Brain microvascular endothelial cell (primary cell): ENCODE measurements around the gene B4GALT3.
A peak's percentile ranks its signal among the peaks of the same experiment; 100 is the strongest.
"Not testable (repeated sequence)": the region's sequence is repeated elsewhere in the genome, so short reads cannot be mapped to it uniquely, and the experiment has no call there.

Experiments used
- DNase-seq: peaks from one replicate; pipeline ENCODE4 v3.0.0-alpha.2; 2020
- H3K27ac ChIP-seq: fragments of 250-450 bp; sonication (Bioruptor Pico); 2 replicates; pipeline ENCODE4 v1.5.1; 2020; ENCODE audit warnings: mild to moderate bottlenecking, moderate library complexity
- H3K27me3 ChIP-seq: fragments of 250-450 bp; sonication (Bioruptor Pico); replicated peaks from 2 replicates; pipeline ENCODE4 v1.5.1; 2020; ENCODE audit warnings: mild to moderate bottlenecking
- H3K36me3 ChIP-seq: fragments of 250-450 bp; sonication (Bioruptor Pico); replicated peaks from 2 replicates; pipeline ENCODE4 v1.5.1; 2020; ENCODE audit warnings: mild to moderate bottlenecking
- H3K4me3 ChIP-seq: 2 replicates; pipeline ENCODE4 v1.5.1; 2011; ENCODE audit warnings: low read depth, mild to moderate bottlenecking, control low read depth, low read length, moderate library complexity
- in situ Hi-C: cut with HindIII; loops from 2 replicates; pipeline ENCODE4 v1.10.0; 2017; ENCODE audit warnings: low sequenced_read_pairs, low pct_ligation_motif_present
- TF ChIP-seq, protein P1 (sequence below): IDR thresholded peaks from 2 replicates; pipeline ENCODE4 v1.5.1; 2011; ENCODE audit warnings: low read depth, mild to moderate bottlenecking, moderate library complexity, low read length, control low read depth, inconsistent platforms; ENCODE audit errors: missing control alignments

B4GALT3 gene

DNA sequence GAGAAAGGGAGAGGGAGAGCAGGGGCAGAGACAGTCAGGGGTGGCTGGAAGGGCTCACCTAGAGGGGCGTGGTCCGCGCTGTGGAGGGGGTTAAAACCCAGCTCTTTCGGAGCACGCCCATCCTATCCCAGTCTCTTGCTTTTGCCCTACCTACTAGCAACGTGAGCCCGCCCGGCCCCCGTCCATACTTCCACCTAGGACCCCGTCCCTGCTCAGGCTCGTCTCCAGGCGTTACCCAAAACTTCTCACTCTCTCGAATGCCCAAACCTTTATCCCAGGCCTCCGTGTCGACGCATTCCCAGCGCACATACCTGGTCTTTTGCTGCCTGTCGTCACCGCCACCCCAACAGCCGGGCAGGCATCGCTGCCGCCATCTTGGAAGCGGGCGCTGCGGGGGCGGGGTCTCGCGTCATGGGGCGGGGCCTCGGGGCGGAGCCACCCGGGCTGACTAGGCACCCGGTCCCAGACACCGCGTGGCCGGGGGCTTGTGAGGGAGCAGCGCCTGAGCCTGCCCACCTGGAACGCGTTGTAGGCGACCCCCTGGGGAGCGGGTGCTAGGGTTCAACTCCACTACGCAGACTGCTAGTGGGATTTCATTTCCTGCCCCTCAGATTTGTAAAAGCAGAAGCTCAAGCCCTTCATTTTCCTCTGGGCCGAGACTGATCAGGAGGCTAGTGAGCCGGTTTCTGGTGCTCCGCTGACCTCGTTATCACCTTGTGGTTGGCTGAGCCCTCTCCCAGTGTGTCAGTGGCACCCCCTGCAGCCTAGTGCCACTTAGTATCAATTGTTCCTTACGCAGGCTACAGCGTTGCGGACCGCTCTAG, at the start of gene B4GALT3:
Gene B4GALT3, minus strand, starts transcription at position 396 of the 824 bp plus-strand sequence. CDS start 1,447 bp downstream, outside the sequence.
- in situ Hi-C loops: no loop called here
- DNase-seq: peak; percentile 78
- Histone ChIP-seq H3K27me3 (no peaks in the 10 kb centered on the region), H3K27ac (peak within 1 kb of the TSS; percentile 81), H3K4me3 (peak within 1 kb of the TSS; percentile 96), H3K36me3 (peaks cover 22% of the 10 kb centered on the region)
- TF ChIP-seq, protein P1, sequence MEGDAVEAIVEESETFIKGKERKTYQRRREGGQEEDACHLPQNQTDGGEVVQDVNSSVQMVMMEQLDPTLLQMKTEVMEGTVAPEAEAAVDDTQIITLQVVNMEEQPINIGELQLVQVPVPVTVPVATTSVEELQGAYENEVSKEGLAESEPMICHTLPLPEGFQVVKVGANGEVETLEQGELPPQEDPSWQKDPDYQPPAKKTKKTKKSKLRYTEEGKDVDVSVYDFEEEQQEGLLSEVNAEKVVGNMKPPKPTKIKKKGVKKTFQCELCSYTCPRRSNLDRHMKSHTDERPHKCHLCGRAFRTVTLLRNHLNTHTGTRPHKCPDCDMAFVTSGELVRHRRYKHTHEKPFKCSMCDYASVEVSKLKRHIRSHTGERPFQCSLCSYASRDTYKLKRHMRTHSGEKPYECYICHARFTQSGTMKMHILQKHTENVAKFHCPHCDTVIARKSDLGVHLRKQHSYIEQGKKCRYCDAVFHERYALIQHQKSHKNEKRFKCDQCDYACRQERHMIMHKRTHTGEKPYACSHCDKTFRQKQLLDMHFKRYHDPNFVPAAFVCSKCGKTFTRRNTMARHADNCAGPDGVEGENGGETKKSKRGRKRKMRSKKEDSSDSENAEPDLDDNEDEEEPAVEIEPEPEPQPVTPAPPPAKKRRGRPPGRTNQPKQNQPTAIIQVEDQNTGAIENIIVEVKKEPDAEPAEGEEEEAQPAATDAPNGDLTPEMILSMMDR: peak; percentile 21

DNA sequence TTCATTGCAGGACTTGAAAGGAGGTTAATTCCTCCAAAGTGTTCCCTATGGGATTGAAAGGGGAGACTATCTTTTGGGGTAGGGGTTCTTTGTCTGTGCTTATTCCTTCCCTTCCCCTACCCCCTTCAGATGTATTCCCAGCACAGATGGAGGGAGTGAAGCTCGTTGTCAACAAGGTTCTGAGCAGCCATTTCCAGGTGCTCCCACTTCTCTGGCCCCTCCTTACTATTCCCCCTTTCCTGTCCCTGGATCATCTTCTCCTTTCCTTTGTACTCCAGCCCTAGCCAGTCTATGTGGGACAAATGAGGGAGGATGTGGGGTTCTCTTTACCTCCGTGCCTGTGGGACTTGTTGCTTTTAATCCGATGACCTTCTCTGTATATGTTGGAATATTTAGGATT, 49.5 kb upstream of the B4GALT3 start:
- Histone ChIP-seq H3K36me3 (peaks cover 27% of the 10 kb centered on the region), H3K4me3 (peak overlapping the region; percentile 96), H3K27me3 (no peaks in the 10 kb centered on the region), H3K27ac (no peak overlapping the region)
- TF ChIP-seq, protein P1: no peak
- in situ Hi-C loops: no loop called here
- DNase-seq: no peak

DNA sequence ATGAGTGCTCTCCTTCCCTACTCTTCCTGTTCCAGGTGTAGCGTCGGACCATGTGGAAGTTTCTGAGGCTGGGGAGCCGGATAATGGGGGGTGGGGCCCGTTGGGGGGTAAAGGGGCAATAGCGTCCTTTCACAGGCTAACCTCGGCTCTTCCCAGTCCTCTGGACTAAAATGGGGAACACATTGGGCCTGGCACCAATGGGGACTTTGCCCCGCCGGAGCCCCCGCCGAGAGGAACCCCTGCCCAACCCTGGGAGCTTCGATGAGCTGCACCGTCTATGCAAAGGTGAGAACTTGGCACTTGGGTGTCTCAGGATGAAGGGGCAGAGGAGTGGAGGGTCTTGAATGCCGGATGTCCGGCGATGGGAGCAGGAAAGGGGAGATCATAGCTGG, 49.0 kb upstream of the B4GALT3 start:
- Histone ChIP-seq H3K27ac (peak overlapping the region; percentile 58), H3K27me3 (no peaks in the 10 kb centered on the region), H3K4me3 (peak overlapping the region; percentile 96), H3K36me3 (peaks cover 27% of the 10 kb centered on the region)
- TF ChIP-seq, protein P1: no peak
- no peak for DNase-seq
- in situ Hi-C loops: no loop called here

DNA sequence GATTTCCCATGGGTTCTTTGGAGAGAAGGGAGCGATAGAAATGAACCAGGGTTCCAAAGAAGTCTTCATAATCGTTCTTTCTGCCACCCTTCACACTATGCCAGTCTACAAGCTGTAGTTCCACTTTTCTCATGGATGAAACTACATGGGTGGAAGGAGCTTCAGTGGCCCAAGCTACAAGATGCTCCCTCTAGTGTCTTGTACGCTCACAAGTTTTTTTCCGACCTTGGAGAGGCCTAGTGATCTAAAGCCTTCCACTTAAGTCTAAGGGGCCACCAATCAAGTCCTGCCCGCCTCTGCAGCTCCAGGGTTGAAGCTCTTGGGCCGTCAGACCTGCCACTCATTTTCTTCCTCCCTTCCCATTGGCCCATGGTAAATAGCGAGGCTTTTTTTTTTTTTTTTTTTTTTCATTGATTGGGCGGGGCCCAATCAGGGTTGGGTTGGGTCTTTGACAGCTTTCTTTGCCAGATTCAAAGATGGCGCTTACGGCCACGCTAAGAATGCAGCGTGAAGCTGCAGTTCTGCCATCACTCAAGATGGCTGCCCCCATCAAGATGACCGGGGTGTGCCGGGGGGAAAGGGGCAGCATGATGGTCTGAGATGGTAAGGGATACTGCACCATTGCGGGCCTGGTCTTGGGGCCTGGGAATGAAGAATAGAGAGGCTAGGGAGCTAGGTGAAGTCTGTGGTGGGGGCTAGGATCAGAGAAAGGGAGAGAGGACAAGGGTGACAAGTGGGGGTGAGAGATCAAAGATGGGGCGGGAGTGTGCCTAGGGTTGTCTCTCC, 48.4 kb upstream of the B4GALT3 start, which contains the start of gene TOMM40L:
Gene TOMM40L, plus strand, starts transcription at position 527 of the 786 bp plus-strand sequence. CDS start 430 bp downstream, outside the sequence.
- Histone ChIP-seq H3K36me3 (peaks cover 27% of the 10 kb centered on the region), H3K4me3 (peak within 1 kb of the TSS; percentile 96), H3K27ac (peak within 1 kb of the TSS; percentile 58), H3K27me3 (no peaks in the 10 kb centered on the region)
- peak; percentile 99 for DNase-seq
- TF ChIP-seq, protein P1: peak; percentile 76
- in situ Hi-C loops: no loop called here

DNA sequence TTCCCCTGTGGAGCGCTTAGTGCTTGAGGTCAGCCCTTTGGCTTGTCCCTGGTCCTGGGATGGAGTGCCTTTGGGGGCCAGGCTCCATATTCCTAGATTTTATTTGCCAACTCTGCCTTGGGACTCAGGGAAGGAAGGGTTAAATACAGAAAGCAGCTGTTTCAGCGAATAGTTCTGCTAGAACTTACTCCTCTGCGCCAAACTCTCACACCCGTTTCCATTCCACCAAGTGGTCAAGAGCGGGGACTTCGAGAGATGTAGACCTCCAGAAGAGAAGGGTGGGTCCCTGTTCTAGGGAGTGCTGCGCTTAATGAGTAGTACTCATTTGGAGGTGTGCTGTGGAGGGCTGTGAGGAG, 47.8 kb upstream of the B4GALT3 start:
- Histone ChIP-seq H3K27me3 (no peaks in the 10 kb centered on the region), H3K36me3 (peaks cover 25% of the 10 kb centered on the region), H3K27ac (no peak overlapping the region), H3K4me3 (no peak overlapping the region)
- in situ Hi-C loops: no loop called here
- TF ChIP-seq, protein P1: no peak
- no peak for DNase-seq

DNA sequence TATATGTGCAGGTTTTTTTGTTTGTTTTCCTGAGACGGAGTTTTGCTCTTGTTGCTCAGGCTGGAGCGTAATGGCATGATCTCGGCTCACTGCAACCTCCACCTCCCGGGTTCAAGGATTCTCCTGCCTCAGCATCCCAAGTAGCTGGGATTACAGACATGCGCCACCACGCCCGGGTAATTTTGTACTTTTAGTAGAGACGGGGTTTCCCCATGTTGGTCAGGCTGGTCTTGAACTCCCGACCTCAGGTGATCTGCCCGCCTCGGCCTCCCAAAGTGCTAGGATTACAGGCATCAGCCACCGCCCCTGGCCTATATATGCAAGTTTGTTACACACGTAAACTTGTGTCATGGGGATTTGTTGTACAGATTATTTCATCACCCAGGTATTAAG, 47.4 kb upstream of the B4GALT3 start:
- not testable (repeated sequence) for DNase-seq, H3K27me3 ChIP-seq, H3K27ac ChIP-seq, H3K4me3 ChIP-seq
- H3K36me3 ChIP-seq: peaks cover 20% of the 10 kb centered on the region
- in situ Hi-C loops: loop anchor here (25.0 kb wide), 1 partner anchor 163 kb away; no protein-coding TSS in a partner anchor
